Spleen (tissue), 11 donors: Measurements from ENCODE around the gene DNAH17. TPM values are rescaled to one million over a fixed set of nuclear protein-coding genes. Genes with fewer than 3 reads are reported as not detected.

Experiments
- DNase-seq: peaks from one replicate; pipeline ENCODE4 v3.0.0-alpha.2; 2020
- H3K27ac ChIP-seq, 8 donors: fragments of 200-600 bp; sonication (generic) in 7 of 8; 1 replicate in 4 of 8; 2 replicates in 4 of 8; pipeline versions ENCODE4 v1.5.0 to v1.8.0; 2016 to 2021; ENCODE audit warnings: inconsistent platforms in 4 of 8, mild to moderate bottlenecking in 4 of 8, moderate library complexity in 1 of 8
- H3K27me3 ChIP-seq, 7 donors: fragments of 200-600 bp; sonication (generic) in 6 of 7; replicated peaks in 1 of 7; 1 replicate in 4 of 7; 2 replicates in 3 of 7; pipeline versions ENCODE4 v1.5.0 to v1.8.0; 2016 to 2021; ENCODE audit warnings: inconsistent platforms in 3 of 7, mild to moderate bottlenecking in 1 of 7
- H3K36me3 ChIP-seq, 6 donors: fragments of 200-600 bp; sonication (generic) in 5 of 6; 1 replicate in 4 of 6; 2 replicates in 2 of 6; pipeline versions ENCODE4 v1.5.0 to v1.8.0; 2016 to 2021; ENCODE audit warnings: inconsistent platforms in 2 of 6
- H3K4me1 ChIP-seq, 6 donors: fragments of 200-600 bp; sonication (generic) in 5 of 6; 1 replicate in 3 of 6; 2 replicates in 3 of 6; pipeline versions ENCODE4 v1.5.0 to v1.8.0; 2016 to 2021; ENCODE audit warnings: inconsistent platforms in 3 of 6
- H3K4me3 ChIP-seq, 8 donors: fragments of 200-600 bp; sonication (generic) in 7 of 8; 1 replicate in 4 of 8; 2 replicates in 4 of 8; pipeline versions ENCODE4 v1.5.0 to v1.8.0; 2016 to 2021; ENCODE audit warnings: inconsistent platforms in 4 of 8, mild to moderate bottlenecking in 4 of 8, moderate library complexity in 2 of 8
- H3K9me3 ChIP-seq, 8 donors: fragments of 200-600 bp; sonication (generic) in 7 of 8; 1 replicate in 4 of 8; 2 replicates in 4 of 8; pipeline versions ENCODE4 v1.5.0 to v1.8.0; 2016 to 2021; ENCODE audit warnings: inconsistent platforms in 4 of 8
- POLR2A ChIP-seq, 3 donors: fragments of 450-650 bp; IDR thresholded peaks; one replicate each; pipeline ENCODE4 v1.5.1; 2017; ENCODE audit warnings: antibody characterized with exemption in 3 of 3, mild to moderate bottlenecking in 1 of 3
- POLR2AphosphoS5 ChIP-seq, 3 donors: sonication (generic); formaldehyde crosslinking; IDR thresholded peaks; one replicate each; pipeline ENCODE4 v1.5.1; 2017; ENCODE audit warnings: antibody characterized with exemption in 3 of 3
- WGBS, 5 donors: extraction: QIAGEN DNeasy Blood & Tissue Kit in 3 of 5; methylation state at CpG; one replicate each; pipeline versions ENCODE4 v1.1.5 to v1.1.7; 2013 to 2018; 5-methylcytosine and 5-hydroxymethylcytosine counted together
- intact Hi-C: fragments of 100-400 bp; cut with DNase I; formaldehyde crosslinking; loops from one replicate; pipeline ENCODE4 v1.15.0; 2023; ENCODE audit warnings: low total_unique reads
- polyA plus RNA-seq, 3 donors: library from polyadenylated mRNA; stranded (reverse); fragments of 200-250 nt; gene quantifications; one replicate each; pipeline ENCODE4 v1.2.1, GENCODE V29; 2013
- total RNA-seq, 7 donors: library from RNA; depleted of rRNA in 3 of 7; stranded (reverse); fragments of >200 nt in 3 of 7; fragmentation: NEBNext Ultra II Directional in 4 of 7; extraction: Animal tissue kit (Norgen Biotek cat#: 25700) in 4 of 7; gene quantifications; one replicate each; pipeline versions ENCODE4 v1.1.0 to v1.2.1, GENCODE V29; 2016 to 2021
- TF ChIP-seq, protein P1 (sequence below), 11 experiments: fragments of 200-600 bp in 7 of 11; fragments of 450-650 bp in 4 of 11; sonication (generic) in 4 of 11; IDR thresholded peaks in 8 of 11; conservative IDR thresholded peaks in 3 of 11; 1 replicate in 7 of 11; 2 replicates in 4 of 11; pipeline versions ENCODE4 v1.4.0 to v1.8.0; 2016 to 2021; ENCODE audit warnings: antibody characterized with exemption in 11 of 11, inconsistent platforms in 4 of 11, mild to moderate bottlenecking in 1 of 11
- donor health status: healthy with polysubstance abuse.
- donor health status: DM: no; HTN: no; CAD: no; lungs with moderate emphysema.
- donor health status: DM: no; HTN: no; CAD: no.
- donor health status: Bipolar disorder and iron deficiency.
- donor health status: healthy.
- donor health status: DM: no; HTN: no; CAD: no.
- donor health status: DM: yes; HTN: yes; CAD: no.

DNAH17 gene
- total and polyA plus RNA-seq, 10 donors = 0.06 to 1.0 (median 0.72) TPM; not detected in 1

DNA sequence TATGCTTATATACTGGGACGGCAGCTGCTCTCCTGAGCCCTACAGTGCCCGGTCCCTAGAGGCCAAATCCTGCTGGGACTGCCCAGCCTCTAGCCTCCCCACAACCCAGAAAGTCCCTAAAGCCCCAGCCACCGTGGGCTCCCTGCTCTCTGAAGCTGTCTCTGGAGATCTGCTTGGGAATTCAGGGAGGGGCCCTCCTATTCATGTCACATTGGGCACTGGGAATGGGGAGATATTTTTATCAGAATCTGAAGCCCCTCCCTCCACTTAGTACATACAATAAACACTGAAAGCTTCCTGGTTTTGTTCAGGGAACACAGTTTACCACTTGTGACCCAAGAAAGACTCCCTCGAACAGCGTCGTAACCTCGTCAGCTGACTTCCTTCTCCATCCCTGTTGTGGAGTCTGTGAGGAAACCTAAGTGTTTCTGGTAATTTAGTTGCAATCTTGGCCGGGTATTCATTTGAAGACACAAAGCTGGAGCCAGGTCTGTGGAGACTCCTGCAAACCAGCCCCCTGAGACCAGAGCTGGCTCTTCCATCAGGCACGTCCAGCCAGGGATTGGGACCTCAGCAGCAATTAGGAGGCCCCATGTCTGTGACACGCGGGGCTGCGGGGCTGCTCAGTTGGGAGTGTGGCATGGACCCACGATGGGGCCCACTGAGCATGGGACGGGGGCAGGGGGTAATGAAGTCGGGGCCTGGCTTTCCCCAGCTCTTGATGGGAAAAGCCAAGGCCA is 160.2 kb downstream of the DNAH17 start:
- H3K27ac ChIP-seq = peak overlapping the region; percentile 82 to 97 (median 91)
- intact Hi-C loops = loop anchor here (5.0 kb wide), 2 partner anchors 55 to 125 kb away; partner anchors contain the start of gene SOCS3
- TF ChIP-seq, protein P1, sequence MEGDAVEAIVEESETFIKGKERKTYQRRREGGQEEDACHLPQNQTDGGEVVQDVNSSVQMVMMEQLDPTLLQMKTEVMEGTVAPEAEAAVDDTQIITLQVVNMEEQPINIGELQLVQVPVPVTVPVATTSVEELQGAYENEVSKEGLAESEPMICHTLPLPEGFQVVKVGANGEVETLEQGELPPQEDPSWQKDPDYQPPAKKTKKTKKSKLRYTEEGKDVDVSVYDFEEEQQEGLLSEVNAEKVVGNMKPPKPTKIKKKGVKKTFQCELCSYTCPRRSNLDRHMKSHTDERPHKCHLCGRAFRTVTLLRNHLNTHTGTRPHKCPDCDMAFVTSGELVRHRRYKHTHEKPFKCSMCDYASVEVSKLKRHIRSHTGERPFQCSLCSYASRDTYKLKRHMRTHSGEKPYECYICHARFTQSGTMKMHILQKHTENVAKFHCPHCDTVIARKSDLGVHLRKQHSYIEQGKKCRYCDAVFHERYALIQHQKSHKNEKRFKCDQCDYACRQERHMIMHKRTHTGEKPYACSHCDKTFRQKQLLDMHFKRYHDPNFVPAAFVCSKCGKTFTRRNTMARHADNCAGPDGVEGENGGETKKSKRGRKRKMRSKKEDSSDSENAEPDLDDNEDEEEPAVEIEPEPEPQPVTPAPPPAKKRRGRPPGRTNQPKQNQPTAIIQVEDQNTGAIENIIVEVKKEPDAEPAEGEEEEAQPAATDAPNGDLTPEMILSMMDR (IDR thresholded peaks at IDR 0.05 in 8 of 11, conservative IDR thresholded peaks at IDR 0.05 in 3 of 11) = no peak
- TF ChIP-seq POLR2AphosphoS5 (IDR thresholded peaks at IDR 0.05) = peak; percentile 40 to 89 (median 83)
- peak in 1 of 3 donors; percentile 14 for TF ChIP-seq POLR2A (IDR thresholded peaks at IDR 0.05)
- H3K4me3 ChIP-seq = peak overlapping the region in 3 of 8 donors; percentile 20 to 56 (median 33)
- DNase-seq = no peak
- peaks cover 57 to 100% (median 87%) of the 10 kb centered on the region in 6 donors for H3K4me1 ChIP-seq
- no peaks in the 10 kb centered on the region for H3K9me3 ChIP-seq
- peaks cover 2 to 91% (median 33%) of the 10 kb centered on the region in 6 donors for H3K36me3 ChIP-seq
- 46 to 57% (median 52%) methylated on average over 13 to 15 of the region's 15 CpGs for WGBS, 5 donors
- no peaks in the 10 kb centered on the region for H3K27me3 ChIP-seq

- Histone ChIP-seq H3K27ac (peak overlapping the region; percentile 82 to 97 (median 91)), H3K27me3 (no peaks in the 10 kb centered on the region), H3K36me3 (peaks cover 2 to 88% (median 26%) of the 10 kb centered on the region in 6 donors), H3K4me3 (peak overlapping the region in 3 of 8 donors; percentile 20 to 56 (median 33)), H3K4me1 (peaks cover 57 to 100% (median 87%) of the 10 kb centered on the region in 6 donors), H3K9me3 (no peaks in the 10 kb centered on the region)
- no peak for DNase-seq
- intact Hi-C loops = loop anchor here (5.0 kb wide), 2 partner anchors 54 to 124 kb away; partner anchors contain the start of gene SOCS3
- WGBS, 5 donors = 33 to 56% (median 38%) methylated on average over 15 to 17 of the region's 17 CpGs
- peak; percentile 47 to 62 (median 58) for TF ChIP-seq POLR2AphosphoS5 (IDR thresholded peaks at IDR 0.05)
- TF ChIP-seq, protein P1 (IDR thresholded peaks at IDR 0.05 in 8 of 11, conservative IDR thresholded peaks at IDR 0.05 in 3 of 11) = no peak
Measured at GRCh38 chr17:78415821-78416711, 161.1 kb downstream of the DNAH17 start.

DNA sequence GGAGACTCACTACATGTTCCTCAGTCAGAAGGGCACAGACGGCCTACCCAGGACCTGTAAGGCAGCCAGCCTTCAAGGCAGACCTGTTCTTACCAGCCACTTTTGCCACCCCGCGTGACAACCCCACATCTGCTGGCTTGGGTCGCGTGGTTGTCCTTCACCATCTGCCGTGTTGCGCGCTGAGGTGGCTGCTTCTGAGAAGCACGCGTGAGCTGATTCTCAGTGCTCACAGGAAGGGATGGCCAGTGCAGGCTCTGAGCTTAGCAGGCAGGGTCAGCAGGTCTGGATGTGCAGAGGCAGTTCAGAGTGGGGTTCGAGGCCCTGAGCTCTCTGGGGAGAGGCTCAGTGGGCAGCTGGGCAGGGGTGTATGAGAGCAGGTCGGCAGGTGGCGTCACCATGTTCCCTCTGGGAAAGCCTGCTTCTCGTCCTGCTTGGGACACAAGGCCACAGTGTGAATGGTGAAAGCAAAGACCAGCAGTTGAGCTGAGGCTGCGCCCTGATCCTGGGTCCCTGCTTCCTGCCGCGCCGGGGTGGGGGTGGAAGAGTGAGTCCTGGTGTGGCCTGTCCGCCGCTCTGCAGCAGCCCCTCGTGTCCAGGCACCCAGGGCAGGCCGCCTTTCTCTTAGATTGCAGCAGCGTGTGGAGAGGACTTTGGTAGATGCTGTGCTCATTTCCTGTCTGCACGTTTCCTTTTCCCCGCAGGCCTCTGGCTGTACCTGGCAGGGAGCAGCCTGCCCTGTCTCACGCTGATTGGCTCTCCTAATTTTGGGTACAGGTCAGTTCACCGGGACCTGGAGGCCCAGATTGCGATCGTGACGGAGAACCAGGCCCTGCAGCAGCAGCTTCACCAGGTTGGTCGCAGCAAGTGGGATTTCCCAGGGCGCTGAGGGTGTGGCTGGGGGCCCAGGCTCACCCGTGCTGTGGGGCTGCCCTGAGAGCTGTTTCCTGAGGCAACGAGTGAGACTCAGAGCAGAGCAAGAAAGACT is 162.7 kb downstream of the DNAH17 start:
- WGBS, 5 donors = 44 to 64% (median 52%) methylated on average over 26 to 34 of the region's 34 CpGs
- Histone ChIP-seq H3K36me3 (peaks cover 0 to 81% (median 12%) of the 10 kb centered on the region in 6 donors), H3K9me3 (no peaks in the 10 kb centered on the region), H3K27me3 (no peaks in the 10 kb centered on the region), H3K4me3 (peak overlapping the region in 4 of 8 donors; percentile 7 to 56 (median 26)), H3K4me1 (peaks cover 57 to 98% (median 89%) of the 10 kb centered on the region in 6 donors), H3K27ac (peak overlapping the region; percentile 44 to 97 (median 91))
- intact Hi-C loops = loop anchor here (5.0 kb wide), 2 partner anchors 52 to 122 kb away; partner anchors contain the start of gene SOCS3
- DNase-seq = peak; percentile 85
- peak; percentile 45 to 88 (median 59) for TF ChIP-seq POLR2AphosphoS5 (IDR thresholded peaks at IDR 0.05)
- peak in 1 of 3 donors; percentile 24 for TF ChIP-seq POLR2A (IDR thresholded peaks at IDR 0.05)
- TF ChIP-seq, protein P1 (IDR thresholded peaks at IDR 0.05 in 8 of 11, conservative IDR thresholded peaks at IDR 0.05 in 3 of 11) = no peak
